BLaER1 (cell line): ENCODE data around the gene TMEM131.
A peak's percentile ranks its signal among the peaks of the same experiment; 100 is the strongest.

Experiments used
- H3K27ac ChIP-seq: shearing (Covaris generic); formaldehyde crosslinking; 2 replicates; pipeline ENCODE4 v1.8.1; 2022
- H3K27me3 ChIP-seq: shearing (Covaris generic); formaldehyde crosslinking; 2 replicates; pipeline ENCODE4 v1.8.1; 2022
- H3K36me3 ChIP-seq: shearing (Covaris generic); formaldehyde crosslinking; 2 replicates; pipeline ENCODE4 v1.8.1; 2022
- H3K4me1 ChIP-seq: shearing (Covaris generic); formaldehyde crosslinking; 2 replicates; pipeline ENCODE4 v1.8.1; 2022
- H3K4me2 ChIP-seq: shearing (Covaris generic); formaldehyde crosslinking; 2 replicates; pipeline ENCODE4 v1.8.1; 2022
- H3K4me3 ChIP-seq: shearing (Covaris generic); formaldehyde crosslinking; 2 replicates; pipeline ENCODE4 v1.8.1; 2022
- H3K9ac ChIP-seq: shearing (Covaris generic); formaldehyde crosslinking; 2 replicates; pipeline ENCODE4 v1.8.1; 2022
- H3K9me3 ChIP-seq: shearing (Covaris generic); formaldehyde crosslinking; 2 replicates; pipeline ENCODE4 v1.8.1; 2022
- H4K20me1 ChIP-seq: shearing (Covaris generic); formaldehyde crosslinking; 2 replicates; pipeline ENCODE4 v1.8.1; 2022
- Cebpa-rat ChIP-seq: shearing (Covaris generic); IDR thresholded peaks from 2 replicates; pipeline ENCODE4 v1.8.1; 2022

The TMEM131 gene

GRCh38 chr2:97992836-97993825 is 2.6 kb downstream of the TMEM131 start:
- peaks cover 54% of the 10 kb centered on the region for H4K20me1 ChIP-seq
- peaks cover 33% of the 10 kb centered on the region for H3K4me1 ChIP-seq
- H3K9ac ChIP-seq: peak overlapping the region; percentile 96; the same call in 1 of the 2 replicates
- H3K9me3 ChIP-seq: peaks cover 12% of the 10 kb centered on the region
- no peak for TF ChIP-seq Cebpa-rat
- H3K4me2 ChIP-seq: peak overlapping the region; percentile 78
- H3K27ac ChIP-seq: no peak overlapping the region
- H3K36me3 ChIP-seq: peaks cover 6% of the 10 kb centered on the region; the same call in 1 of the 2 replicates
- H3K27me3 ChIP-seq: no peaks in the 10 kb centered on the region
- no peak overlapping the region; the same call in 1 of the 2 replicates for H3K4me3 ChIP-seq

- Histone ChIP-seq H3K9me3 (peaks cover 31% of the 10 kb centered on the region), H3K36me3 (peaks cover 20% of the 10 kb centered on the region; the same call in 1 of the 2 replicates), H3K27me3 (no peaks in the 10 kb centered on the region), H4K20me1 (peaks cover 54% of the 10 kb centered on the region), H3K27ac (no peak overlapping the region), H3K4me3 (no peak overlapping the region), H3K9ac (no peak overlapping the region), H3K4me1 (peaks cover 27% of the 10 kb centered on the region), H3K4me2 (no peak overlapping the region)
- TF ChIP-seq Cebpa-rat: no peak
Observed at GRCh38 chr2:97991081-97991856, 4.5 kb downstream of the TMEM131 start.

GRCh38 chr2:97988722-97989121 is 7.0 kb downstream of the TMEM131 start:
- Histone ChIP-seq H3K27ac (no peak overlapping the region), H3K27me3 (no peaks in the 10 kb centered on the region), H4K20me1 (peaks cover 50% of the 10 kb centered on the region), H3K4me2 (no peak overlapping the region), H3K4me3 (no peak overlapping the region), H3K4me1 (peaks cover 18% of the 10 kb centered on the region), H3K36me3 (peaks cover 24% of the 10 kb centered on the region), H3K9ac (no peak overlapping the region), H3K9me3 (peaks cover 43% of the 10 kb centered on the region)
- no peak for TF ChIP-seq Cebpa-rat

GRCh38 chr2:97985998-97986397 is 9.8 kb downstream of the TMEM131 start:
- H3K36me3 ChIP-seq: peaks cover 49% of the 10 kb centered on the region
- TF ChIP-seq Cebpa-rat: no peak
- no peak overlapping the region for H3K4me2 ChIP-seq
- H3K9ac ChIP-seq: no peak overlapping the region
- peaks cover 66% of the 10 kb centered on the region for H3K9me3 ChIP-seq
- no peak overlapping the region for H3K27ac ChIP-seq
- H3K4me1 ChIP-seq: no peaks in the 10 kb centered on the region
- no peak overlapping the region for H3K4me3 ChIP-seq
- H3K27me3 ChIP-seq: no peaks in the 10 kb centered on the region
- H4K20me1 ChIP-seq: peaks cover 36% of the 10 kb centered on the region

GRCh38 chr2:97983698-97984097 is 12.1 kb downstream of the TMEM131 start:
- Histone ChIP-seq H3K27ac (no peak overlapping the region), H3K4me2 (no peak overlapping the region), H3K4me1 (no peaks in the 10 kb centered on the region), H3K9ac (no peak overlapping the region), H3K27me3 (no peaks in the 10 kb centered on the region), H4K20me1 (peaks cover 20% of the 10 kb centered on the region; the same call in 1 of the 2 replicates), H3K9me3 (peaks cover 81% of the 10 kb centered on the region), H3K36me3 (peaks cover 67% of the 10 kb centered on the region), H3K4me3 (no peak overlapping the region)
- no peak for TF ChIP-seq Cebpa-rat

GRCh38 chr2:97983134-97983533 is 12.6 kb downstream of the TMEM131 start:
- Histone ChIP-seq H4K20me1 (peaks cover 20% of the 10 kb centered on the region; the same call in 1 of the 2 replicates), H3K27me3 (no peaks in the 10 kb centered on the region), H3K9me3 (peaks cover 81% of the 10 kb centered on the region), H3K27ac (no peak overlapping the region), H3K36me3 (peaks cover 67% of the 10 kb centered on the region), H3K4me3 (no peak overlapping the region), H3K4me2 (no peak overlapping the region), H3K9ac (no peak overlapping the region), H3K4me1 (no peaks in the 10 kb centered on the region)
- TF ChIP-seq Cebpa-rat: no peak

GRCh38 chr2:97982621-97983020 is 13.1 kb downstream of the TMEM131 start:
- H3K9me3 ChIP-seq: peaks cover 81% of the 10 kb centered on the region
- no peak overlapping the region for H3K9ac ChIP-seq
- no peak overlapping the region for H3K4me2 ChIP-seq
- no peaks in the 10 kb centered on the region for H3K4me1 ChIP-seq
- H3K27me3 ChIP-seq: no peaks in the 10 kb centered on the region
- no peak overlapping the region for H3K4me3 ChIP-seq
- no peak overlapping the region for H3K27ac ChIP-seq
- no peak for TF ChIP-seq Cebpa-rat
- peaks cover 20% of the 10 kb centered on the region; the same call in 1 of the 2 replicates for H4K20me1 ChIP-seq
- H3K36me3 ChIP-seq: peaks cover 66% of the 10 kb centered on the region

GRCh38 chr2:97981961-97982360 is 13.8 kb downstream of the TMEM131 start:
- Histone ChIP-seq H4K20me1 (peaks cover 20% of the 10 kb centered on the region; the same call in 1 of the 2 replicates), H3K4me3 (no peak overlapping the region)
- no peak for TF ChIP-seq Cebpa-rat

GRCh38 chr2:97979904-97980303 is 15.8 kb downstream of the TMEM131 start:
- H3K9me3 ChIP-seq: peaks cover 74% of the 10 kb centered on the region
- H3K27ac ChIP-seq: no peak overlapping the region
- H3K4me3 ChIP-seq: no peak overlapping the region
- peaks cover 54% of the 10 kb centered on the region for H3K36me3 ChIP-seq
- H3K4me2 ChIP-seq: no peak overlapping the region
- H3K9ac ChIP-seq: no peak overlapping the region
- H3K4me1 ChIP-seq: no peaks in the 10 kb centered on the region
- no peaks in the 10 kb centered on the region for H3K27me3 ChIP-seq
- TF ChIP-seq Cebpa-rat: no peak
- H4K20me1 ChIP-seq: peaks cover 20% of the 10 kb centered on the region; the same call in 1 of the 2 replicates

More at GRCh38 chr2:97981961-97982360, 13.8 kb downstream of the TMEM131 start:
- H3K9ac ChIP-seq: no peak overlapping the region
- no peaks in the 10 kb centered on the region for H3K4me1 ChIP-seq
- peaks cover 79% of the 10 kb centered on the region for H3K9me3 ChIP-seq
- H3K27me3 ChIP-seq: no peaks in the 10 kb centered on the region
- H3K36me3 ChIP-seq: peaks cover 63% of the 10 kb centered on the region
- H3K27ac ChIP-seq: no peak overlapping the region
- no peak overlapping the region for H3K4me2 ChIP-seq
